Subcutaneous abdominal adipose tissue (tissue), 5 donors: ENCODE data around the gene COL9A3.
"Not testable (repeated sequence)": the region's sequence is repeated elsewhere in the genome, so short reads cannot be mapped to it uniquely, and the experiment has no call there.

Source experiments
- H3K27ac ChIP-seq: one replicate; pipeline ENCODE4 v1.7.0; 2013; ENCODE audit warnings: low read depth, mild to moderate bottlenecking, inconsistent platforms, low read length, moderate library complexity
- H3K27me3 ChIP-seq, 5 donors: one replicate each; pipeline ENCODE4 v1.7.0; 2013; ENCODE audit warnings: low read length in 5 of 5, inconsistent platforms in 1 of 5; ENCODE audit not compliant: control insufficient read depth in 5 of 5, insufficient read depth in 4 of 5
- H3K36me3 ChIP-seq, 5 donors: one replicate each; pipeline ENCODE4 v1.7.0; 2013; ENCODE audit warnings: low read length in 5 of 5; ENCODE audit not compliant: control insufficient read depth in 5 of 5, insufficient read depth in 5 of 5
- H3K4me1 ChIP-seq, 5 donors: one replicate each; pipeline ENCODE4 v1.7.0; 2013; ENCODE audit warnings: low read length in 5 of 5, mild to moderate bottlenecking in 3 of 5, moderate library complexity in 1 of 5; ENCODE audit not compliant: control insufficient read depth in 5 of 5, insufficient read depth in 5 of 5
- H3K4me3 ChIP-seq, 5 donors: one replicate each; pipeline ENCODE4 v1.7.0; 2013; ENCODE audit warnings: low read length in 5 of 5, low read depth in 1 of 5
- H3K9ac ChIP-seq, 5 donors: one replicate each; pipeline ENCODE4 v1.7.0; 2013; ENCODE audit warnings: low read length in 5 of 5, mild to moderate bottlenecking in 4 of 5, moderate library complexity in 3 of 5
- H3K9me3 ChIP-seq, 5 donors: one replicate each; pipeline ENCODE4 v1.7.0; 2013; ENCODE audit warnings: low read length in 5 of 5; ENCODE audit not compliant: control insufficient read depth in 5 of 5
- donor health status: healthy.
- donor health status: healthy.
- donor health status: healthy.
- donor health status: healthy.
- donor health status: healthy.

Gene COL9A3

DNA sequence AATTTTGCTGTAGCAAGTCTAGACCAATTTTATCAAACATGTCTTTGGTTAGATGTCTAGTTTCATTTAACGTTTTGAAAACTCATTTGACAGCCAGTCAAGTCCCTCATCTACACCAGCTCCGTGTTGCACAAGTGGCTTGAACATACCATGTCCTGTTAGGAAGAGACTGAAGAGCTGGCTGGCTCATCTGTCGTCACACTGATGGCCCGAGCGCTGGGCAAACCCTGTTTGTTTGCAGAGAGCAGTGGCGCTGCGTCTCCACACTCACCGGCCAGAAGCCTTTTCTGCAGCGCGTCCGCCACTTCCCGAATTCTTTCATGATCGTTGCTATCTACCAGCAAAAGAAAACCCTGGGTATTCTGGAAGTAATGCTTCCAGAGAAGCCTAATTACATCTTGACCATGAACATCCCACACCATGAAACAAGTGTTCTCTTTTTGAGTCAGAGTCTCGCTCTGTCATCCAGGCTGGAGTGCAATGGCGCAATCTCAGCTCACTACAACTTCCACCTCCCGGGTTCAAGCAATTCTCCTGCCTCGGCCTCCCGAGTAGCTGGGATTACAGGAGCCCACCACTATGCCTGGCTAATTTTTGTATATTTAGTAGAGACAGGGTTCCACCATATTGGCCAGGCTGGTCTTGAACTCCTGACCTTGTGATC lies 55.5 kb downstream of the COL9A3 start:
- no peaks in the 10 kb centered on the region for H3K36me3 ChIP-seq
- H3K4me3 ChIP-seq: no peak overlapping the region
- no peaks in the 10 kb centered on the region for H3K9me3 ChIP-seq
- H3K4me1 ChIP-seq: peaks cover 10 to 24% (median 19%) of the 10 kb centered on the region in 5 donors
- no peak overlapping the region for H3K27ac ChIP-seq
- H3K9ac ChIP-seq: no peak overlapping the region
- H3K27me3 ChIP-seq: no peaks in the 10 kb centered on the region

DNA sequence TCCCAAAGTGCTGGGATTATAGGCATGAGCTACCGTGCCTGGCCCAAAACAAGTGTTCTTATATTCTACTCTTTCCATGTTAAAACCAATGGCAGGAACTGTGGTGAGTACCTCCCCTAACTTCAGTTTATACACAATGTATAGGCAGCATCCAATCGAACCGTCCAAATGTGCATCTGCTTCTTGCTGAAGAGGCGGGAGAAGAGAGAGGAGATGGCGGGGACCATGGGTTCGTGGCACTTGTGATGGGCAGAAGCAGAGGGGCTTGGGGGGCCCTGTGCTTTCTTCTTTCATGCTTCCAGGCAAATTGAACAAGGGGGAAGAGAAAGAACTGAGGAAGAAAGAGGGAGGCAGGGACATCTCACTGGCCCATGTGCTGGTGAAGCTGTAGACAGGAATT lies 56.0 kb downstream of the COL9A3 start:
- Histone ChIP-seq H3K27ac (no peak overlapping the region), H3K4me3 (no peak overlapping the region), H3K9me3 (no peaks in the 10 kb centered on the region), H3K36me3 (no peaks in the 10 kb centered on the region), H3K4me1 (peaks cover 11 to 27% (median 23%) of the 10 kb centered on the region in 5 donors), H3K27me3 (no peaks in the 10 kb centered on the region), H3K9ac (no peak overlapping the region)

DNA sequence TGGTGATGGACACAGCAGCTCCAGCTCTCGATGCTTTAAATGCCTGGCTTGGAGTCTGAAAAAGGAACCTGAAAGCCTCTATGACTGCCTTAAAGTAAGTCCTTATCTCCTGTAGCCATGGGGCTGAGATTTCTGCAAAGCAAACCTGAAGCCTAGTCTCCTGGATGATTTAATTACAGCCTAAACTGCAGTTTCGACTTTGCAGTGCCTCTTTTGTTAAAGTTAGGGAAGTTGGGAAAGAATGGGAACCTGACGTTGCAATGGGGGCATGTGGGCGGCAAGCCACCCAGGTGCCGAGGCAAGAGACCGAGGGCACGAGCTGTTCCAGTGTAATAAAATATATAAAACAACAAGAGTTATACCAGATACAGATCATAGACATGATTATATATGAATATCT lies 56.4 kb downstream of the COL9A3 start:
- H3K9ac ChIP-seq: no peak overlapping the region
- no peak overlapping the region for H3K27ac ChIP-seq

DNA sequence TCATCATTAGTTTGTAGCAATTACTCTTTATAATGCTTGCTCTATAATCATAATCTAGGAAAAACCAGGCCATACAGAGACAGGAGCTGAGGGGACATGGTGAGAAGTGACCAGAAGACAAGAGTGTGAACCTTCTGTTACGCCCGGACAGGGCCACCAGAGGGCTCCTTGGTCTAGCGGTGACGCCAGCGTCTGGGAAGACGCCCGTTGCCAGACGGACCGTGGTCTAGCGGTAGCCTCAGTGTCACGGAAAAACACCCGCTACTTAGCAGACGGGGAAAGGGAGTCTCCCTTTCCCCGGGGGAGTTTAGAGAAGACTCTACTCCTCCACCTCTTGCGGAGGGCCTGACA lies 56.8 kb downstream of the COL9A3 start:
- H3K9ac ChIP-seq, H3K4me3 ChIP-seq, H3K27ac ChIP-seq, H3K9me3 ChIP-seq, H3K27me3 ChIP-seq, H3K36me3 ChIP-seq: not testable (repeated sequence)
- peaks cover 11 to 27% (median 23%) of the 10 kb centered on the region in 5 donors for H3K4me1 ChIP-seq

More for the DNA sequence above, 56.4 kb downstream of the COL9A3 start:
- Histone ChIP-seq H3K4me1 (peaks cover 11 to 27% (median 23%) of the 10 kb centered on the region in 5 donors), H3K27me3 (no peaks in the 10 kb centered on the region), H3K9me3 (no peaks in the 10 kb centered on the region), H3K36me3 (no peaks in the 10 kb centered on the region), H3K4me3 (no peak overlapping the region)

DNA sequence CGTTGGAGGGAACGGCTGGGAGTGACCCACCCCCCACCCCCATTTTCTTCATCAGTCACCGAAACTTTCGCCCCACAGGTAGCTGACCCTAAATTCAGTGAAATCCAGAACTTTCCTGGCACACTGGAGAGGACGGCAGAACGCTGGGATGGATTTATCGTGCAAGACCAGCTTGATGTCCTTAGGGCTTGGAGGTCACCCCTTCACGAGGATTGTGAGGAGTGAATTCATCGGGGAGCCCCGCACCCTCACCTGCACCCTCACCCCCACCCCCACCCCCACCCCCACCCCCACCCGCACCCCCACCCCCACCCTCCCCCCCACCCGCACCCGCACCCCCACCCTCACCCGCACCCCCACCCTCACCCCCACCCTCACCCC lies 58.1 kb downstream of the COL9A3 start:
- H3K9me3 ChIP-seq: no peaks in the 10 kb centered on the region
- no peak overlapping the region for H3K9ac ChIP-seq
- H3K36me3 ChIP-seq: peaks cover 0 to 2% (median 0%) of the 10 kb centered on the region in 5 donors
- no peaks in the 10 kb centered on the region for H3K27me3 ChIP-seq
- no peak overlapping the region for H3K4me3 ChIP-seq
- peaks cover 11 to 27% (median 23%) of the 10 kb centered on the region in 5 donors for H3K4me1 ChIP-seq
- H3K27ac ChIP-seq: no peak overlapping the region

DNA sequence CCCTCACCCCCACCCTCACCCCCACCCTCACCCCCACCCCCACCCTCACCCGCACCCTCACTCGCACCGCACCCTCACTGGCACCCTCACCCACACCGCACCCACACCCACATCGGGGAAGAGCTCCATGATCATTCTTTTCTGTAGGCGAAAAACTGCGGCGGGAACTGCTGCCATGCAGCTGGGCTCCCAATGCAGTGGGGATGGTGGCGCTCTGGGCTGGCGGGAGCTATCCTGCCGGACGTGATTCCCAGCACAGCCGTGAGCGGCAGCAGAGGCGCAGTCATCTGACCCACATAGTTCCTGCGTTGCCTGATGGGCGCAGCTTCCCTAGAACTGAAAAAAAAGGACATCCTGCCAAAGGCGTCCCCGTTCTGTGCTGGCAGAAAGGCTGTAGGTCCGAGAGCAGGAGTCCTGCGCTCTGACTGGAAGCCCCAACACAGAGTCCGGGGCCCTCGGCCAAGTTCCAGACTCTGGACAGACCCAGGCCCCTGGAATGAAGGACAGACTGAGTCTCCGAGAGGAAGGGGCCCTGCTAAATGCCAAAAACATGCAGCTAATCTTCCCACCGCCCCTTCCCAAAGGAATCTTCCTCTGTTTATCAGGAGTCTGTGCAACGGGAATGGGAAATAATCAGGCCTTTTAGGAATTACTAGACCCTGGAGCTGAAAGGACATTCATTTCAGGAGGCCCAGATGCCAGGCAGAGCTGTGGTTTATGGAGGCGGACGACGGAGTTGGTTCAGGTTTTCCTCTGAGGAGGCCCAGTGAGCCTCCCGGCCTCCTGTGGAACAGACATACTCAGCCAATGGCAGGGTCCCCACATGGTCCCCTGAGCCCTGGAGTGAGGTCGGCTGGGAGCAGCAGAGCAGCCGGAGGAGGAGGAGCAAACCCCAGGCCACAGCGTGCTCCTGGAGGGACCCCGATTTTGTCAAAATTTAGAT lies 58.8 kb downstream of the COL9A3 start:
- H3K27me3 ChIP-seq: no peaks in the 10 kb centered on the region
- peaks cover 11 to 27% (median 23%) of the 10 kb centered on the region in 5 donors for H3K4me1 ChIP-seq
- H3K4me3 ChIP-seq: peak overlapping the region; percentile 8 to 48 (median 18)
- peak overlapping the region; percentile 62 for H3K27ac ChIP-seq
- peaks cover 0 to 8% (median 6%) of the 10 kb centered on the region in 5 donors for H3K36me3 ChIP-seq
- H3K9ac ChIP-seq: peak overlapping the region in 1 of 5 donors; percentile 53
- H3K9me3 ChIP-seq: no peaks in the 10 kb centered on the region

DNA sequence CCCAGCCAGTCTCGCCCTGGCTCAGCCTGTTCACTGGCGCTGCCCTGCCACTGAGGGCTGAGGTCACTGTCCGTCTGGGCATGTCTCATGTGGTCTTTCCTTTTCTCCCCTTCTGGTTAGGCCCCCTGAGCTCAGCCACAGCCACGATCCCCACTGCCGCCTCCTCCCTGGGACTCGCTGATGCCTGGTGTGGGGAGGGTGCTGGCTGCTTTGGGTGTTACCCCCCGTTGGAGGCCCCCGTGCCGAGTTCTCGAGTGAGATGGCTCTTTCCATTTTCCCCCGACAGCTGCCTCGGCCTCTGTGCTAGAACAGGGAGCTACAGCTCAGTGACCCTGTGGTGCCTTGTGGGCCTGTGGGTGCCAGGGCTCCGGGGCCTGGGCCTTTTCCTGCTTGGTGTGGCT lies 59.7 kb downstream of the COL9A3 start:
- peak overlapping the region in 3 of 5 donors; percentile 1 to 51 (median 33) for H3K4me3 ChIP-seq
- H3K9ac ChIP-seq: peak overlapping the region in 2 of 5 donors; percentile 35 to 41
- peaks cover 0 to 16% (median 13%) of the 10 kb centered on the region in 5 donors for H3K36me3 ChIP-seq
- H3K9me3 ChIP-seq: no peaks in the 10 kb centered on the region
- peak overlapping the region; percentile 46 for H3K27ac ChIP-seq
- peaks cover 11 to 27% (median 23%) of the 10 kb centered on the region in 5 donors for H3K4me1 ChIP-seq
- no peaks in the 10 kb centered on the region for H3K27me3 ChIP-seq

DNA sequence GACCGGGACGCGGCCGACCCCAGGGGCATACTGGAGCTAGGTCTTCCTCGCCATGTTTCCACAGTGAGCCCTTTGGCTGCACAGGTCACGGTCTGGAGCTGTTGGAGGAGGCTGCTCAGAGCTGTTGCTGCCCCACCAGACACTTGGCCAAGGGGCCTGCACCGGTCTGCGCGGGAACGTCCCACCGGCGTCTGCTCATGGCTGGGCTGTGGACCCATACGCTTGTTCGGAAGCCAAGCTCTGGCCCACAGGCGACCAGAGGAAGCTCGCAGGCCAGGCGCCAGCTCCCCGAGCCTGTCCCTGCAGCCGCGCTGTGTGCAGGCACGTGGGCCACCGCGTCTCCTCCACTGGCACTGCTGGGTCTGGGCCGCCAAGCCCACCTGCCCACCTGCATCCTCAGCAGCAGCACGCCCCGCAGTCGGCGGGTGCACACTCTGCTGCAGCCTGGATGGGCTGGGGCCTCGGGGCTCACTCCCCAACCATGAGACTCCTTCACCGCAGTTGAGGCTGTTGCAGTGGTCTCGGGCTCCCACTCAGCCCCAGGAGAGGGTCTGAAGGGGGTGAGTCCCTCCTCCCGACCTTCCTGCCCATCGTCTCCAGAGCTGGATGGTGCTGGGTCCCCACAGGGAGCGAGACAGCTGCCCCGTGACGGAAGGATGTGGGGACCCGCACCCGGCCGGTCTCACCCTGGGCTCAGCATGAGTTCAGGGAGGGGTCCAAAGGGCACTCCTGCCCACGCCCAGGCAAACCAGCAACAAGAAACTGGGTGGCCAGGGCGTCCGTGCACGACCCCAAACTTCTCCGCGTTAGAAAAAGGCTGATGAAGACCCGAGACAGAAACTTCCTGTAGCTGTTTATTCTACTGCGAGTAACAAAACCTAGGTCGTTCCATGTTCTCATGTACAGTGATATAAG lies 60.3 kb downstream of the COL9A3 start:
- Histone ChIP-seq H3K27ac (peak overlapping the region; percentile 46), H3K4me1 (peaks cover 11 to 27% (median 23%) of the 10 kb centered on the region in 5 donors), H3K9ac (peak overlapping the region in 2 of 5 donors; percentile 35 to 41), H3K4me3 (peak overlapping the region in 4 of 5 donors; percentile 27 to 51 (median 38)), H3K9me3 (no peaks in the 10 kb centered on the region), H3K36me3 (peaks cover 0 to 23% (median 20%) of the 10 kb centered on the region in 5 donors), H3K27me3 (no peaks in the 10 kb centered on the region)

DNA sequence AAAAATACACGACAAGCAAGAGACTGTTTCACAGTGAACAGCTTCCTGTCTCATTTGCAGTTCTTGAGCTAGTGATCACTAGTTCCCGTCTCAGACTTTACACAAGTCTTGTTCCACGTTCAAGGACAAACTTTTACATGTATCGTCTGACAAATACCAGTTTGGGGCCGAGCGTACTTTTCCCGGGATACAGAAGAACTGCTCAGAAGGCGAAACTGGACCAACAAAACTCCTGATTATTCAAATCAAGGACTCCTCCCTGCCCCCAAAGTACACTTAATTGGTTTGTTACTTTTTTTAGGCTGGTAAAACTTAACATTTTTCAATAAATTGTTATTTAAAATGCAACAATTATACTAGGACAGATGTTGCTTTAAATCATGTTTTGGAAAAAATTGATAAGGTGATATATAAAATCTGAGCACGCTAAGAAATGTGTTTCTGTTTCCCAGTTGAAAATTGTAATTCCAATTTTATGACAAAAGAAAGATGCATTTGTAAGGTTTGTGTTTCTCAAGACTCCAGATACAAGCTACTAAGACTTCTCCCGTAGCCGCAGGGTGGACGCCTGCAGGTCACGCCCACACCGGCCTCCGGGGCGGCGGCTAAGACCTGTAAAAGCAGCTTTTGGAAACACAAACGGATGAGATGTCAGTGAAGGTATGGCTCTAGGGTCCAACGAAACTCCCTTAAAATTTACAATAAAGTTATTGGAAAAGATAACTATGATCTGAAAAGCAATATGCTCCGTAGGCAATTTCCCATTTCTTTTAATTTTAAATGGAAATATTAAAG lies 61.6 kb downstream of the COL9A3 start:
- Histone ChIP-seq H3K4me1 (peaks cover 11 to 27% (median 23%) of the 10 kb centered on the region in 5 donors), H3K27ac (no peak overlapping the region), H3K27me3 (no peaks in the 10 kb centered on the region), H3K4me3 (no peak overlapping the region), H3K9ac (no peak overlapping the region), H3K36me3 (peaks cover 0 to 23% (median 20%) of the 10 kb centered on the region in 5 donors), H3K9me3 (no peaks in the 10 kb centered on the region)
